DND-41 (cell line): ENCODE results near the gene TRIM34.

Source experiments
- ATAC-seq: fragments of 200-7000 bp; cut with Tn5 transposase; 3 replicates; pipeline ENCODE4 v1.9.1; 2021; ENCODE audit warnings: low read depth; ENCODE audit not compliant: insufficient read depth
- DNase-seq: peaks from one replicate; pipeline ENCODE4 v3.0.0-alpha.2; 2020
- H2AFZ ChIP-seq: 2 replicates; pipeline ENCODE4 v1.6.0; 2012; ENCODE audit warnings: low read depth, low read length
- H3K27ac ChIP-seq: 2 replicates; pipeline ENCODE4 v1.5.1; 2012; ENCODE audit warnings: low read length, inconsistent platforms
- H3K27me3 ChIP-seq: fragments of 200-600 bp; sonication (generic); 2 replicates; pipeline ENCODE4 v1.6.0; 2012; ENCODE audit warnings: low read length, mild to moderate bottlenecking, inconsistent platforms; ENCODE audit not compliant: insufficient read depth, poor library complexity
- H3K36me3 ChIP-seq: 2 replicates; pipeline ENCODE4 v1.5.1; 2012; ENCODE audit warnings: low read length, inconsistent platforms; ENCODE audit not compliant: insufficient read depth
- H3K4me1 ChIP-seq: 2 replicates; pipeline ENCODE4 v1.5.1; 2012; ENCODE audit warnings: mild to moderate bottlenecking, low read length; ENCODE audit not compliant: insufficient read depth
- H3K4me2 ChIP-seq: 2 replicates; pipeline ENCODE4 v1.6.0; 2012; ENCODE audit warnings: mild to moderate bottlenecking, moderate library complexity, low read length, inconsistent platforms; ENCODE audit not compliant: insufficient read depth
- H3K4me3 ChIP-seq, 2 experiments: fragments of 200-600 bp in 1 of 2; shearing (Covaris generic) in 1 of 2; 2 replicates each; pipeline ENCODE4 v1.5.1; 2012 to 2016; ENCODE audit warnings: inconsistent platforms in 2 of 2, low read length in 2 of 2, mild to moderate bottlenecking in 2 of 2, low read depth in 1 of 2, moderate library complexity in 1 of 2
- H3K79me2 ChIP-seq: 2 replicates; pipeline ENCODE4 v1.6.0; 2012; ENCODE audit warnings: low read length, inconsistent platforms; ENCODE audit not compliant: insufficient read depth
- H3K9ac ChIP-seq: 2 replicates; pipeline ENCODE4 v1.6.0; 2012; ENCODE audit warnings: low read depth, mild to moderate bottlenecking, inconsistent platforms, low read length, moderate library complexity
- H3K9me3 ChIP-seq: 2 replicates; pipeline ENCODE4 v1.5.1; 2012; ENCODE audit warnings: low read length, moderate library complexity, mild to moderate bottlenecking, inconsistent platforms; ENCODE audit not compliant: insufficient read depth, severe bottlenecking
- H4K20me1 ChIP-seq: 2 replicates; pipeline ENCODE4 v1.6.0; 2012; ENCODE audit warnings: low read length; ENCODE audit not compliant: insufficient read depth
- CTCF ChIP-seq: IDR thresholded peaks from 2 replicates; pipeline ENCODE4 v1.5.1; 2012; ENCODE audit warnings: borderline replicate concordance, low read length, moderate library complexity, mild to moderate bottlenecking; ENCODE audit not compliant: poor library complexity, severe bottlenecking; ENCODE audit errors: extremely low read depth
- EZH2 ChIP-seq: IDR thresholded peaks from 3 replicates; pipeline ENCODE4 v1.6.1; 2012; ENCODE audit warnings: borderline replicate concordance, low read depth, mild to moderate bottlenecking, moderate library complexity, low read length, inconsistent platforms; ENCODE audit not compliant: severe bottlenecking

The TRIM34 gene

DNA sequence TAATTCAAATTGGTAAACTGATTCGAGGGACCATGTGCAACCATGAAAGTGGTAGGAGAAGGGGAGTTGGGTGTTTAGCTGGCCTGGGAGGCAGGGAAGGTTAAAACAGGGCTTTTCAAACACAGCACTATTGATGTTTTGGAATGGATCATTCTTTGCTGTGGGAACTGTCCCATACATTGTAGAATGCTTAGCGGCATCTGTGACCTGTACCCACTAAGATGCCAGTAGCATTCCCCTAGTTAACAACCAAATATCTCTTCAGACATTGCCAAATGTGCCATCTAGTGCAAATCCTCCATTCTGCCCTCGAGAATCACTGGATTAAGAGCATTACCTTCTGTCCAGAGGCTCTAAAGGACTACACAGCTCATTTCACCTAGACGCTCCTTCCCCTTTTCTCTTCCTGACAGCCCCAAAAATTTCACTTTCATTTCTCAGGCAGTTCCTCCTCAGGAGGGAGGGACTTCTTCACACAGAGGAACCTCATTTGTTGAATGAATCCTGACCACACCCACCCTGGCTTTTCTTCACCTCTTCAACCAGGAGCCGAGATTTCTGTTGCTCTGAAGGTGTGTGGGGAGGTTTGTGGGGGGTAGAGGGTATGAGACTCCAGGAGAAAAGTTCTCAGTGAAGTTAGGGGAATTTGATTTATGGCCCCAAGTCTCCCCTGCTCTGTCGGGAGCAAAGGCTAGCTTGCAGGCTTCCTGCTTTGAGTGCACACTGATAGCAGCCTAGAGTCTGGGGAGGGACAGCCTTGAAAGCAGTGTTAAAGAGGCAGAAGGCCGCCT lies at the start of gene TRIM34:
TSS of gene TRIM34 (plus strand) at position 513 of the 791 bp plus-strand sequence. CDS start 7,331 bp downstream, outside the sequence.
- no peaks in the 10 kb centered on the region for H3K27me3 ChIP-seq
- peak within 1 kb of the TSS; percentile 80 for H3K27ac ChIP-seq

DNA sequence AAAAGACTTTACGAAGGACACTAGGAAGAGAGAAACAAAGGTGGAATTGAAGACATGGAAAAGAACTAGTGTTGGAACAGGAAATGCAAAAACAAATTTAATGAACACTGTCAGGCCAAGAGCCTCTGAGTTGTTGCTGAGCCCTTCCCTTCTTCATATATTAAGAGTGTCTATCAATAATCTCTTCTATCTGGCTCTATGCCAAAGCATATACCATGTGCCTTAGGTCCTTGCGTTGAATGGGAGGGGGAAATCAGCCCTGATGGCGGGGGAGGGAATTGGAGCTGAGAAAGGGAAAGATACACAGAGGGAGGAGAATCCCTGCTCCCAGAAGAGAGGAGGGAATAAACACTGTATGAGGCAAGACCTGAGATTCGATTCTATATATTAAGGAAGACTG lies 49.6 kb upstream of the TRIM34 start:
- H2AFZ ChIP-seq = no peak overlapping the region
- DNase-seq (no peak), ATAC-seq (no peak)
- no peak overlapping the region for H3K4me2 ChIP-seq
- H3K36me3 ChIP-seq = no peaks in the 10 kb centered on the region
- H3K9ac ChIP-seq = no peak overlapping the region
- H3K79me2 ChIP-seq = no peaks in the 10 kb centered on the region
- no peaks in the 10 kb centered on the region for H3K9me3 ChIP-seq
- no peaks in the 10 kb centered on the region for H4K20me1 ChIP-seq
- H3K4me1 ChIP-seq = no peaks in the 10 kb centered on the region
- no peak overlapping the region for H3K27ac ChIP-seq
- TF ChIP-seq CTCF = no peak
- TF ChIP-seq EZH2 = no peak
- H3K4me3 ChIP-seq = no peak overlapping the region
- H3K27me3 ChIP-seq = peaks cover 13% of the 10 kb centered on the region

More for the DNA sequence above, at the start of gene TRIM34:
- H3K36me3 ChIP-seq = no peaks in the 10 kb centered on the region
- H3K4me3 ChIP-seq = peak within 1 kb of the TSS; percentile 33 to 74; a peak in 3 of 4 replicates
- H3K9me3 ChIP-seq = no peaks in the 10 kb centered on the region
- ATAC-seq (peak; percentile 98), DNase-seq (peak; percentile 76)
- no peaks in the 10 kb centered on the region for H3K79me2 ChIP-seq
- H3K9ac ChIP-seq = peak within 1 kb of the TSS; percentile 60
- no peak for TF ChIP-seq CTCF
- no peak for TF ChIP-seq EZH2
- H3K4me1 ChIP-seq = peaks cover 23% of the 10 kb centered on the region
- no peaks in the 10 kb centered on the region for H4K20me1 ChIP-seq
- H3K4me2 ChIP-seq = peak within 1 kb of the TSS; percentile 80
- H2AFZ ChIP-seq = peak within 1 kb of the TSS; percentile 91

GRCh38 chr11:5577101-5577500 lies 47.7 kb upstream of the TRIM34 start:
- DNase-seq (no peak), ATAC-seq (no peak)
- H3K9ac ChIP-seq = no peak overlapping the region
- no peak overlapping the region for H3K4me2 ChIP-seq
- H3K36me3 ChIP-seq = no peaks in the 10 kb centered on the region
- H3K27ac ChIP-seq = no peak overlapping the region
- no peaks in the 10 kb centered on the region for H4K20me1 ChIP-seq
- no peak for TF ChIP-seq CTCF
- no peak for TF ChIP-seq EZH2
- no peak overlapping the region for H2AFZ ChIP-seq
- no peaks in the 10 kb centered on the region for H3K4me1 ChIP-seq
- no peak overlapping the region for H3K4me3 ChIP-seq
- H3K79me2 ChIP-seq = no peaks in the 10 kb centered on the region
- H3K9me3 ChIP-seq = no peaks in the 10 kb centered on the region
- peaks cover 13% of the 10 kb centered on the region for H3K27me3 ChIP-seq
